Neural cell (in vitro differentiated cells): ENCODE measurements around the gene MAPK1.
"Not testable (repeated sequence)": the region's sequence is repeated elsewhere in the genome, so short reads cannot be mapped to it uniquely, and the experiment has no call there.

ENCODE experiments used
- CTCF ChIP-seq: fragments of 450-650 bp; IDR thresholded peaks from 2 replicates; pipeline ENCODE4 v1.5.1; 2014; ENCODE audit warnings: antibody characterized with exemption, mild to moderate bottlenecking, moderate library complexity; ENCODE audit not compliant: poor library complexity, severe bottlenecking
- EP300 ChIP-seq: fragments of 450-650 bp; conservative IDR thresholded peaks from 2 replicates; pipeline ENCODE4 v1.6.1; 2014; ENCODE audit warnings: antibody characterized with exemption, mild to moderate bottlenecking, moderate library complexity; ENCODE audit not compliant: poor library complexity, severe bottlenecking
- EZH2 ChIP-seq: fragments of 200-600, 300-800 bp; shearing (Covaris generic), sonication (generic); IDR thresholded peaks from 2 replicates; pipeline ENCODE4 v1.6.1; 2014; ENCODE audit warnings: antibody characterized with exemption, low read length, borderline replicate concordance, mild to moderate bottlenecking; ENCODE audit not compliant: insufficient read depth, poor library complexity, severe bottlenecking
- POLR2AphosphoS5 ChIP-seq: IDR thresholded peaks from 2 replicates; pipeline ENCODE4 v1.6.1; 2012
- RAD21 ChIP-seq: fragments of 450-650 bp; conservative IDR thresholded peaks from 2 replicates; pipeline ENCODE4 v1.6.1; 2014; ENCODE audit warnings: antibody characterized with exemption, mild to moderate bottlenecking, moderate library complexity
- REST ChIP-seq: IDR thresholded peaks from 2 replicates; pipeline ENCODE4 v1.6.1; 2012; ENCODE audit warnings: borderline replicate concordance

GRCh38 chr22:21716395-21717122 is 150.9 kb downstream of the MAPK1 start:
- not testable (repeated sequence) for TF ChIP-seq CTCF, REST, EP300, POLR2AphosphoS5, RAD21, EZH2
